ENCODE measurements around the gene SPR. TPM values are rescaled to one million over a fixed set of nuclear protein-coding genes. Genes with fewer than 3 reads are reported as not detected.

The SPR gene
- total RNA-seq (2016; rRNA removed; fragmentation: Illumina TruSeq; extraction: Trizol) (85.0 and 96.0 TPM in 2 replicates), polyA plus RNA-seq (2011; rRNA removed) (32.4 and 34.0 TPM in 2 replicates), polyA minus RNA-seq (2011; rRNA and poly(A)+ RNA removed; ENCODE audit: low replicate concordance) (28.6 and 36.6 TPM in 2 replicates), Bru-seq, nascent RNA (percentile 71 among the genes with signal in this experiment), BruChase-seq, experiment 1, labeled RNA remaining after a 6-hour chase (percentile 80 among the genes with signal in this experiment), BruChase-seq, experiment 2, labeled RNA remaining after a 2-hour chase (percentile 69 among the genes with signal in this experiment)
- total RNA-seq (2016; cell fraction: cytosol; rRNA removed; fragmentation: Illumina TruSeq; extraction: Trizol; ENCODE audit: low read depth), result 38.7 and 40.4 TPM in 2 replicates
- 80.0 and 95.9 TPM in 2 replicates for total RNA-seq (2016; cell fraction: insoluble cytoplasmic fraction; rRNA removed; fragmentation: Illumina TruSeq; extraction: Trizol)
- total RNA-seq (2016; cell fraction: membrane; rRNA removed; fragmentation: Illumina TruSeq; extraction: Trizol), result 62.4 and 65.7 TPM in 2 replicates
- total RNA-seq (2016; cell fraction: nucleus; rRNA removed; fragmentation: Illumina TruSeq; extraction: Trizol), result 45.5 and 49.4 TPM in 2 replicates
- 36.8 and 38.2 TPM in 2 replicates for polyA plus RNA-seq (2011; cell fraction: cytosol; rRNA removed)
- 13.3 and 15.7 TPM in 2 replicates for polyA plus RNA-seq (2011; cell fraction: nucleus; rRNA removed)
- polyA plus RNA-seq (2012), result 30.9 and 32.8 TPM in 2 replicates
- polyA plus RNA-seq (2016; cell fraction: cytosol; fragmentation: Illumina TruSeq; extraction: Trizol; ENCODE audit: low read depth), result 35.7 and 40.5 TPM in 2 replicates
- 74.6 and 78.4 TPM in 2 replicates for polyA plus RNA-seq (2016; cell fraction: insoluble cytoplasmic fraction; fragmentation: Illumina TruSeq; extraction: Trizol; ENCODE audit: low read depth)
- polyA plus RNA-seq (2016; cell fraction: membrane; fragmentation: Illumina TruSeq; extraction: Trizol; ENCODE audit: low read depth), result 47.2 and 51.0 TPM in 2 replicates
- polyA plus RNA-seq (2016; cell fraction: nucleus; fragmentation: Illumina TruSeq; extraction: Trizol; ENCODE audit: insufficient read depth, low read depth), result 75.3 and 78.1 TPM in 2 replicates
- 12.9 and 13.5 TPM in 2 replicates for polyA minus RNA-seq (2011; cell fraction: cytosol; rRNA and poly(A)+ RNA removed)
- polyA minus RNA-seq (2011; cell fraction: nucleus; rRNA and poly(A)+ RNA removed), result 5.4 and 8.7 TPM in 2 replicates
- long read RNA-seq, experiment 1, transcript SPR-201 (3 exons, 1,480 nt), result major isoform, 117 of 141 reads
- long read RNA-seq, experiment 1, partial matches to known transcripts, result 18 of 141 reads
- long read RNA-seq, experiment 1, other reads (novel, unspliced or antisense), result 2 of 141 reads
- long read RNA-seq, experiment 2, transcript SPR-201 (3 exons, 1,480 nt), result major isoform, 124 of 154 reads
- long read RNA-seq, experiment 2, partial matches to known transcripts, result 21 of 154 reads
- long read RNA-seq, experiment 2, other reads (novel, unspliced or antisense), result 6 of 154 reads

DNA sequence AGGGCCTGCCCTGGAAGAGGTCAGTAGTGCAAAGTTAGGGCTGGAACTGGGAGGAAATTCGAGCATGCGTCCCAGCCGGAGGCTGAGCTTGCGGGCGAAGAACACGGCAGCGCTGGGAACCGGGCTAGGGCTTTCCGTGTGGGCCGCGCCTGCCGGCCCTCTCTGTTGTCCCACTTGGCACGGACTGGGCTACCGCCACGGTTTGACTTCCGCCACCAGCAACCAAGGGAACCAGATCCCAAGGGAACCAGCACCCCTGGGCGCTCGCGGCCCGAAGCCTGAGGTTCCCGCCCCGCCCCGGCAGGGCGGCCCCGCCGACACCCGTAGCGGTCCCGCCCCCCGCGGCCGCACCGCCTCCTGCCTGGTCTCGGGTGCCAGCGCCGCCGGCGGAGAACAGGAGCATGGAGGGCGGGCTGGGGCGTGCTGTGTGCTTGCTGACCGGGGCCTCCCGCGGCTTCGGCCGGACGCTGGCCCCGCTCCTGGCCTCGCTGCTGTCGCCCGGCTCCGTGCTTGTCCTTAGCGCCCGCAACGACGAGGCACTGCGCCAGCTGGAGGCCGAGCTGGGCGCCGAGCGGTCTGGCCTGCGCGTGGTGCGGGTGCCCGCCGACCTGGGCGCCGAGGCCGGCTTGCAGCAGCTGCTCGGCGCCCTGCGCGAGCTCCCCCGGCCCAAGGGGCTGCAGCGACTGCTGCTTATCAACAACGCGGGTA, at the start of gene SPR:
SPR (plus strand) TSS at position 377 of the 708 bp plus-strand sequence; CDS start at position 402, 25 bp downstream.
- Histone ChIP-seq H3K9me3 (ENCODE audit: low read length) (no peaks in the 10 kb centered on the region), H3K4me1 (ENCODE audit: insufficient read depth, low read length) (peaks cover 37% of the 10 kb centered on the region), H4K20me1 (ENCODE audit: insufficient read depth, low read length) (peaks cover 16% of the 10 kb centered on the region), H3K4me3 (replicated peaks in 1 of 3; ENCODE audit: insufficient read depth in 1 of 3, low read depth in 2 of 3, low read length in 3 of 3) (peak within 1 kb of the TSS; percentile 66 to 79 (median 70)), H3K36me3 (replicated peaks in 1 of 2; ENCODE audit: control insufficient read depth in 1 of 2, insufficient read depth in 2 of 2, low read length in 2 of 2) (peaks cover 9 to 18% of the 10 kb centered on the region in 2 experiments), H3K79me2 (ENCODE audit: insufficient read depth, low read length) (peaks cover 4% of the 10 kb centered on the region), H2AFZ (ENCODE audit: low read length) (peak within 1 kb of the TSS; percentile 42), H3K27me3 (ENCODE audit: control insufficient read depth in 1 of 2, insufficient read depth in 2 of 2, low read length in 2 of 2) (no peaks in the 10 kb centered on the region; a peak in 1 of 5 replicates), H3K9ac (ENCODE audit: insufficient read depth, low read depth, low read length) (peak within 1 kb of the TSS; percentile 72), H3K4me2 (ENCODE audit: low read depth, low read length) (peak within 1 kb of the TSS; percentile 97), H3K27ac (ENCODE audit: extremely low read length, insufficient read depth, low read length) (peak within 1 kb of the TSS; percentile 69)
- WGBS (ENCODE audit: low lambda C conversion rate), result 2% methylated on average over 31 of the region's 76 CpGs
- POLR2A ChIA-PET, result interaction anchor here (0.6 to 2.2 kb wide), 9 partner anchors 8 to 1819 kb away, joined by 3 to 13 read pairs (median 3); partner anchors contain the start of genes EMX1, NAGK and SFXN5
- DNase-seq (ENCODE audit: low spot score), result peak; percentile 68
- CTCF ChIA-PET (ENCODE audit: low intra/inter-chr PET ratio, low total read pairs), result interaction anchor here (1.1 to 3.3 kb wide), 4 partner anchors 25 to 290 kb away, joined by 3 to 14 read pairs (median 8); partner anchors contain the start of gene EMX1
- no TSS peak for BruUV-seq (replicated peaks)
- ATAC-seq, result peak; percentile 82
- intact Hi-C loops (cut with micrococcal nuclease; ENCODE audit: unreplicated experiment) (loop anchor here (1.0 kb wide), 1 partner anchor 30 kb away; the partner anchor contains the start of gene EMX1), in situ Hi-C loops (cut with HindIII; ENCODE audit: extremely low pct_ligation_motif_present, low pct_unique_long_range_greater_than_20kb) (no loop called here)
- no peak for FAIRE-seq
- 0 out of 2 replicates have a peak, but pooled peaks have one; percentile 33 for TF ChIP-seq ZFP36L2 (CRISPR knock-in tag; IDR thresholded peaks at IDR 0.05)
- TF ChIP-seq, protein P1, sequence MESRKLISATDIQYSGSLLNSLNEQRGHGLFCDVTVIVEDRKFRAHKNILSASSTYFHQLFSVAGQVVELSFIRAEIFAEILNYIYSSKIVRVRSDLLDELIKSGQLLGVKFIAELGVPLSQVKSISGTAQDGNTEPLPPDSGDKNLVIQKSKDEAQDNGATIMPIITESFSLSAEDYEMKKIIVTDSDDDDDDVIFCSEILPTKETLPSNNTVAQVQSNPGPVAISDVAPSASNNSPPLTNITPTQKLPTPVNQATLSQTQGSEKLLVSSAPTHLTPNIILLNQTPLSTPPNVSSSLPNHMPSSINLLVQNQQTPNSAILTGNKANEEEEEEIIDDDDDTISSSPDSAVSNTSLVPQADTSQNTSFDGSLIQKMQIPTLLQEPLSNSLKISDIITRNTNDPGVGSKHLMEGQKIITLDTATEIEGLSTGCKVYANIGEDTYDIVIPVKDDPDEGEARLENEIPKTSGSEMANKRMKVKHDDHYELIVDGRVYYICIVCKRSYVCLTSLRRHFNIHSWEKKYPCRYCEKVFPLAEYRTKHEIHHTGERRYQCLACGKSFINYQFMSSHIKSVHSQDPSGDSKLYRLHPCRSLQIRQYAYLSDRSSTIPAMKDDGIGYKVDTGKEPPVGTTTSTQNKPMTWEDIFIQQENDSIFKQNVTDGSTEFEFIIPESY (CRISPR knock-in tag; IDR thresholded peaks at IDR 0.05), result no peak
- TF ChIP-seq, protein P2, sequence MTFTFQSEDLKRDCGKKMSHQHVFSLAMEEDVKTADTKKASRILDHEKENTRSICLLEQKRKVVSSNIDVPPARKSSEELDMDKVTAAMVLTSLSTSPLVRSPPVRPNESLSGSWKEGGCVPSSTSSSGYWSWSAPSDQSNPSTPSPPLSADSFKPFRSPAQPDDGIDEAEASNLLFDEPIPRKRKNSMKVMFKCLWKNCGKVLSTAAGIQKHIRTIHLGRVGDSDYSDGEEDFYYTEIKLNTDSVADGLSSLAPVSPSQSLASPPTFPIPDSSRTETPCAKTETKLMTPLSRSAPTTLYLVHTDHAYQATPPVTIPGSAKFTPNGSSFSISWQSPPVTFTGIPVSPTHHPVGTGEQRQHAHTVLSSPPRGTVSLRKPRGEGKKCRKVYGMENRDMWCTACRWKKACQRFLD (CRISPR knock-in tag; IDR thresholded peaks at IDR 0.05; ENCODE audit: borderline replicate concordance), result 0 out of 2 replicates have a peak, but pooled peaks have one; percentile 77
- TF ChIP-seq KLF6 (CRISPR knock-in tag; IDR thresholded peaks at IDR 0.05), result peak; percentile 24; the same call in 1 of the 2 replicates
- TF ChIP-seq, protein P3, sequence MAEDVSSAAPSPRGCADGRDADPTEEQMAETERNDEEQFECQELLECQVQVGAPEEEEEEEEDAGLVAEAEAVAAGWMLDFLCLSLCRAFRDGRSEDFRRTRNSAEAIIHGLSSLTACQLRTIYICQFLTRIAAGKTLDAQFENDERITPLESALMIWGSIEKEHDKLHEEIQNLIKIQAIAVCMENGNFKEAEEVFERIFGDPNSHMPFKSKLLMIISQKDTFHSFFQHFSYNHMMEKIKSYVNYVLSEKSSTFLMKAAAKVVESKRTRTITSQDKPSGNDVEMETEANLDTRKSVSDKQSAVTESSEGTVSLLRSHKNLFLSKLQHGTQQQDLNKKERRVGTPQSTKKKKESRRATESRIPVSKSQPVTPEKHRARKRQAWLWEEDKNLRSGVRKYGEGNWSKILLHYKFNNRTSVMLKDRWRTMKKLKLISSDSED (CRISPR knock-in tag; IDR thresholded peaks at IDR 0.05), result peak; percentile 94; the same call in 1 of the 2 replicates
- peak; percentile 65; the same call in 1 of the 2 replicates for TF ChIP-seq ZNF138 (CRISPR knock-in tag; IDR thresholded peaks at IDR 0.05; ENCODE audit: low read depth)
- TF ChIP-seq ZNF205 (CRISPR knock-in tag; IDR thresholded peaks at IDR 0.05), result no peak; the same call in 1 of the 2 replicates
- TF ChIP-seq ZNF598 (CRISPR knock-in tag; IDR thresholded peaks at IDR 0.05; ENCODE audit: borderline replicate concordance), result peak; percentile 14; the same call in 1 of the 2 replicates
- no peak for TF ChIP-seq ZNF296 (CRISPR knock-in tag; conservative IDR thresholded peaks at IDR 0.05)
- no peak; the same call in 1 of the 2 replicates for TF ChIP-seq FOXM1 (CRISPR knock-in tag; IDR thresholded peaks at IDR 0.05)
- TF ChIP-seq, protein P4, sequence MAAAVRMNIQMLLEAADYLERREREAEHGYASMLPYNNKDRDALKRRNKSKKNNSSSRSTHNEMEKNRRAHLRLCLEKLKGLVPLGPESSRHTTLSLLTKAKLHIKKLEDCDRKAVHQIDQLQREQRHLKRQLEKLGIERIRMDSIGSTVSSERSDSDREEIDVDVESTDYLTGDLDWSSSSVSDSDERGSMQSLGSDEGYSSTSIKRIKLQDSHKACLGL (CRISPR knock-in tag; IDR thresholded peaks at IDR 0.05), result peak; percentile 35
